Natural killer cell treated with Interleukin-12 subunit alpha and Interleukin-12 subunit beta and Interleukin-15 and Interleukin-18, amount 100 ng/mL, for 72 hours (primary cell): Measurements from ENCODE around the gene FHIP1A. TPM values are rescaled to one million over a fixed set of nuclear protein-coding genes. Genes with fewer than 3 reads are reported as not detected.
"Not testable (repeated sequence)": the region's sequence is repeated elsewhere in the genome, so short reads cannot be mapped to it uniquely, and the experiment has no call there.

Experiments used
- ATAC-seq, 2 donors: fragments of 150-1000 bp; cut with Tn5 transposase in 1 of 2; sonication (Bioruptor Pico), chemical (Tn5 transposase) in 1 of 2; 2 replicates each; pipeline ENCODE4 v1.10.0; 2021
- DNase-seq: peaks from one replicate; pipeline ENCODE4 v3.0.0; 2022; ENCODE audit warnings: low spot score
- H3K27ac Mint-ChIP-seq, 2 donors: 1 replicate in 1 of 2; 2 replicates in 1 of 2; pipeline ENCODE4 v1.8.0; 2022; ENCODE audit warnings: mixed read lengths in 2 of 2, mild to moderate bottlenecking in 1 of 2, moderate library complexity in 1 of 2
- H3K27me3 Mint-ChIP-seq, 2 donors: 1 replicate in 1 of 2; 2 replicates in 1 of 2; pipeline ENCODE4 v1.8.0; 2022; ENCODE audit warnings: mixed read lengths in 2 of 2
- H3K36me3 Mint-ChIP-seq: one replicate; pipeline ENCODE4 v1.8.0; 2022; ENCODE audit warnings: mixed read lengths
- H3K4me1 Mint-ChIP-seq, 2 donors: 1 replicate in 1 of 2; 2 replicates in 1 of 2; pipeline ENCODE4 v1.8.0; 2022; ENCODE audit warnings: low read depth in 2 of 2, mixed read lengths in 2 of 2, mild to moderate bottlenecking in 1 of 2
- H3K4me3 Mint-ChIP-seq: one replicate; pipeline ENCODE4 v1.8.0; 2022; ENCODE audit warnings: mixed read lengths
- H3K9me3 Mint-ChIP-seq: 2 replicates; pipeline ENCODE4 v1.8.0; 2022; ENCODE audit warnings: mixed read lengths
- total RNA-seq, 2 donors: library from RNA; stranded (reverse); gene quantifications; one replicate each; pipeline ENCODE4 v1.2.3, GENCODE V29; 2022

FHIP1A gene
- under 1 TPM; 0.12 to 0.39 TPM for total RNA-seq

DNA sequence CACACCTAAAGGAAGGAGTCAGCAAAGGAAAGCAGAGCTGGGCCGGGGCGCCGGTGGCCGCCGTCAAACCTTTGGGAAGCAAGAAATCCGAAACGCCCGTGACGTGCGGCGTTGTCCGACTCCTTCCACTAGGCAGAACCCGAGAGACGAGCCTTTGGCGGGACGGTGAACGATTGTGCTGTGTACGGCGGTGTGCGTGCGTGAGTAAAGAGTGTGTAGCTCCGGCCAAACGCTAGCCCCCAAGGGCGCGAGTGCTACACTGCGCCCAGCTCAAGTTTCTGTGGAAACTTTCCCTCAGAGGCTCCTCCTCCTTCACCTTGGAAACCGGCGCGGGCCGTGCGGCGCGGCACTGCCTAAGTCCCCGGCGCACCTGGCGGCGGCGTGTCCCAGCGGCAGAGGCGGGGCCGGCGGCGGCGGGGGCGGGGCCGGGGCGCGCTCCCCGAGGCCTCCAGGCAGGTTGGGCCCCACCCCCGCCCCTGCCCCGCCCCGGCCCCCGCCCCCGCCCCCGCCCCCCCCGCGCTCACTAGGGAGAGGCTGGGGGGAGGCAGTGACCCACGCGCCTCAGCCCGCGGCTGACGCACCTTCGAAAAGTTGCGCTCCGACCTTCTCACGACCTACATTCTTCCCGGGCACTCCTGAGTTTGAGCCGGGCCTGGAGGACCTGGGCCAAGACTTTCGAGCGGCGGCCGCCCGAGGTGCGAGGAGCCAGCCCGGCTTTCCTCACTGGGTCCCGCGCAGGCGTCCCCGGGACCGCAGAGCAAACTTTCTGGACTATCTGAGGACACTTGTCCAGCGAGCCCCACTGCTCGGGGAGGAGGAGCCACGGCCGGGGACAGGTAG lies at the start of gene FHIP1A:
FHIP1A (plus strand) TSS at position 547 of the 840 bp plus-strand sequence. CDS start 157,084 bp downstream, outside the sequence.
- peak; percentile 63 to 81 for ATAC-seq
- Mint-ChIP-seq H3K4me3 (peak within 1 kb of the TSS; percentile 71), H3K9me3 (no peaks in the 10 kb centered on the region), H3K27ac (no peak within 1 kb of the TSS), H3K27me3 (peaks cover 33 to 60% of the 10 kb centered on the region in 2 donors), H3K4me1 (peaks cover 22% of the 10 kb centered on the region in 2 donors), H3K36me3 (no peaks in the 10 kb centered on the region)
- no peak for DNase-seq

DNA sequence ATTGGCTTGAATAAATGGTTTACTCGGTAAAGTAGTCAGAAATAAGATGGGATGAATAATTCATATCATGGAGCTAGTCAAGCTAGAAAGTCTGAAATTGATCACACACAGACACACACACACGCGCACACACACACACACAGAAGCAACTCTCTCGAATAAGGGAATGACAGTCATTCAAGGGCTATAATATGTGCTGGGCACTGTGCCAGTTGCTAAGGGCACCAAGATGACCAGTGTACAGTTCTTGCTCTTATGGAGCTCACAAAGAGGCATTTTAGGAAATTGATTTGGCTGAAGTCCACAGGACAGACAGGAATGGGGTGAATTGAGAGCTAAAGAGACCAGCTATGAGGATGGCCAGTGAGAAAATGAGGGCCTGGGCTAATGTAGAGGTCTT lies 49.4 kb upstream of the FHIP1A start:
- H3K27ac Mint-ChIP-seq = no peak overlapping the region
- H3K9me3 Mint-ChIP-seq = no peaks in the 10 kb centered on the region
- DNase-seq (no peak), ATAC-seq (no peak)
- no peaks in the 10 kb centered on the region for H3K36me3 Mint-ChIP-seq
- no peak overlapping the region for H3K4me3 Mint-ChIP-seq
- no peaks in the 10 kb centered on the region for H3K4me1 Mint-ChIP-seq
- H3K27me3 Mint-ChIP-seq = peaks cover 2 to 21% of the 10 kb centered on the region in 2 donors

DNA sequence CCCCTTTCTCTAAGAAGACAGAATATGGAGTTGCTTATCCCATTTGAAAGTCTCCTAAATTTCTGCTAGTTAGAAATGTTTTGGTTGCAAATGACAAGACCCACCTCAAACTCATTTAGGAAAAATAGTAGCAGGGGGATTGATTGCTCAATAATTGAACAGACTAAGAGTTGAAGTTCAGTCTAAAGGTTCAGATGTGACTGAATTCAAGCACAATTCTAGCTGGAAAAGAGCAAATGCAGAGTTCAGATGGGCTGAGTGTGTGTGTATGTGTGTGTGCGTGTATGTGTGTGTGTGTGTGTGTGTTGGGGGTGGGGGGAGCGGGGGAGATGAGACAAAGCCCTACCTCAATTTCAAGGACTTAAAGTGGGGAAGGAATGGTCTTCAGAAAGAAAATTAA lies 47.9 kb upstream of the FHIP1A start:
- ATAC-seq (no peak), DNase-seq (no peak)
- Mint-ChIP-seq H3K36me3 (no peaks in the 10 kb centered on the region), H3K27me3 (peaks cover 2 to 21% of the 10 kb centered on the region in 2 donors), H3K9me3 (no peaks in the 10 kb centered on the region), H3K4me3 (no peak overlapping the region), H3K27ac (no peak overlapping the region), H3K4me1 (no peaks in the 10 kb centered on the region)

DNA sequence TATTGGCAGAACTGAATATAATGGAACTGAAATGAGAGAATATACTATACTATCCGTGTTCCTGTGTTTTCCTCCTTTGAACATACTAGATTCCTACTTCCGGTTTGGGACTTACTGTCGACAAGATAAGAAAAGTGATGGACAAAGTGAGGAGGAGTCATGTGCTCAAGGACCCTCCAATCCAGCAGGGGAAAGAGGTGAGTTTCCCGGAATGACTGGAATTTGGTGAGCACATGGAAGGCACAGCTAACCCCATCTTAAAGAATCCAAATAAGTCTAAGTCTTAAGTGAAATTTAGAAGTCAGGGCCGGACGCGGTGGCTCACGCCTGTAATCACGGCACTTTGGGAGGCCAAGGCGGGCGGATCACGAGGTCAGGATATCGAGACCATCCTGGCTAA lies 47.0 kb upstream of the FHIP1A start:
- H3K9me3 Mint-ChIP-seq = no peaks in the 10 kb centered on the region
- no peak for ATAC-seq
- no peak for DNase-seq
- H3K27me3 Mint-ChIP-seq = peaks cover 2 to 21% of the 10 kb centered on the region in 2 donors
- H3K4me1 Mint-ChIP-seq = no peaks in the 10 kb centered on the region
- no peak overlapping the region for H3K4me3 Mint-ChIP-seq
- H3K27ac Mint-ChIP-seq = no peak overlapping the region
- H3K36me3 Mint-ChIP-seq = no peaks in the 10 kb centered on the region

DNA sequence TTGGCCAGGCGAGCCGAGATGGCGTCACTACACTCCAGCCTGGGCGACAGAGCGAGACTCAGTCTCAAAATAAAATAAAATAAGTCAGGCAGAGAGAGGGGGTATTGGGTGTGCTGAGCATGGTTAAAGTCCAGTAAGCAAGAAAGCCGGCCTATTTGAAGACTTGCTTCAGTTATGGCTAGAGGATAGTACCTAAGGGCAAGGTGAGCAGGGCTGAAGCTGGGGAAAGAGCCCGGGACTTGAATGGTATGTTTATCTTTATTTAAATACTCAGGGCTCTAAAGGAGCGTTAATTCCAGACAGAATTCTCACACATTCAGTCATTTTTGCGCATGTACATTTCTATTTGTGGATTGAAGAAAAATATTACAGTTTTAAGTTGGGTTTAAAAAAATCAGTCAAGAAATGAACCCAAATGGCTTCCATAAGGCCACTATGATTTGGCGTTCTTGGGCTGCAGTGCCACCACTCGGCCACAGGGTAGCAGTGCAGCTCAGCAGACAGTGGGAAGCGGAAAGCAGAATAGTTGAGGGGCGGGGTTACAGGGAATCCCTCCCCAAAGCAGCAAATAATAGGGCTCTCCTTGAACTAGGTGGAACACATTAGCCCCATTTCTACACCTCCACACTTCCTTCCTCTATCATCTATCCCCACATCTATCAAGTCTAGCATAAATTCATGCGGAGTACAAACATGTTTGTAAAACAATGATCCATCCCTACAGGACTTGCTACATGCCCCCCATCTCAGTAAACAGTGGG lies 46.4 kb upstream of the FHIP1A start:
- Mint-ChIP-seq H3K27ac (no peak overlapping the region), H3K4me3 (no peak overlapping the region), H3K36me3 (no peaks in the 10 kb centered on the region)

DNA sequence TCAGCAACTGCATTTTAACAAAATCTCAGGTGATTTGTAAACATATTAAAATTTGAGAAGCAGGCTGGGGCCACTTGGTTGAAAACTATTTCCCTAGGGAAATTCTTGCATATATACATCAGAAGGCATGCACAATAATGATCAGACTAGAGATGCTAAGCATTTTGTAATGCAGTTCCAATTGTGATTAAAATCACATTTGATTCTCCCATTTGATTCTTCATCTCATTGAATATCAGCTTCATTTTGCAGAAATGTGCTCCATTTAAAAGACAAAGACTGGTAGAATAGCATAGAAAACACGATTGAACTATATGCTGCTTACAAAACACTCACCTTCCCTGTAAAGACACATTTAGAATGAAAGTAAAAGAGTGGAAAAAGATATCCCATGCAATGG lies 32.4 kb upstream of the FHIP1A start:
- Mint-ChIP-seq H3K27ac (no peak overlapping the region), H3K9me3 (peaks cover 2% of the 10 kb centered on the region), H3K4me3 (no peak overlapping the region), H3K27me3 (peaks cover 8 to 28% of the 10 kb centered on the region in 2 donors), H3K4me1 (no peaks in the 10 kb centered on the region), H3K36me3 (no peaks in the 10 kb centered on the region)
- no peak for DNase-seq
- ATAC-seq = no peak

More for the DNA sequence above, 46.4 kb upstream of the FHIP1A start:
- Mint-ChIP-seq H3K9me3 (no peaks in the 10 kb centered on the region), H3K27me3 (peaks cover 2 to 21% of the 10 kb centered on the region in 2 donors), H3K4me1 (no peaks in the 10 kb centered on the region)
- DNase-seq (peak; percentile 63), ATAC-seq (peak; percentile 83)

DNA sequence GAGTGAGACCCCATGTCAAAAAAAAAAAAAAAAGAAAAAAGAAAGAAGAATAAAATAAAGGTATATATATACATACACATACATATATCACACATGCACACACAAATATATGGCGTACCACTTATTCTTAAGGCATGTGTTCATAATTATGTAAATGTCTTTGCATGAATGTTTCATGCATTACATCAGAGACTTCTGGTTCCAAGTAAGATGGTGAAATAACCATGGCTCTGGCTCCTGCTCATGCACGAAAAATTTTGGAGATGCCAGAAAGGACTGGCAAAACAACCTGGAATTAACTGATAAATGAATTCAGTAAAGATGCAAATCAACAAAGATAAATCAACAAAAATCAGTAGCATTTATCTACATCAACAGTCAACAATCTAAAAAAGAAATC lies 19.7 kb upstream of the FHIP1A start:
- H3K36me3 Mint-ChIP-seq = no peaks in the 10 kb centered on the region
- no peaks in the 10 kb centered on the region for H3K4me1 Mint-ChIP-seq
- no peak overlapping the region for H3K4me3 Mint-ChIP-seq
- H3K27me3 Mint-ChIP-seq = peaks cover 2 to 10% of the 10 kb centered on the region in 2 donors
- H3K9me3 Mint-ChIP-seq = no peaks in the 10 kb centered on the region
- no peak for DNase-seq
- ATAC-seq = no peak
- no peak overlapping the region for H3K27ac Mint-ChIP-seq

DNA sequence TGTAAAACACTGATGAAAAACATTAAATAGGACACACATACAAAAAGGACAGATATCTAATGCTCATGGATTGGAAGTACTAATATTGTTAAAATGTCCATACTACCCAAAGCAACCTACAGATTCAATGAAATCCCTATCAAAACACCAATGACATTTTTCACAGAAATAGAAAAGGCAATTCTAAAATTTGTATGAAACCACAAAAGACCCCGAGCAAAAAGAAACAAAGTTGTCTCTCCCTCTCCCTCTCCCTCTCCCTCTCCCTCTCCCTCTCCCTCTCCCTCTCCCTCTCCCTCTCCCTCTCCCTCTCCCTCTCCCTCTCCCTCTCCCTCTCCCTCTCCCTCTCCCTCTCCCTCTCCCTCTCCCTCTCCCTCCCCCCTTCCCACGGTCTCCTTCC lies 19.2 kb upstream of the FHIP1A start:
- not testable (repeated sequence) for H3K4me3 Mint-ChIP-seq, H3K36me3 Mint-ChIP-seq, ATAC-seq, H3K9me3 Mint-ChIP-seq, H3K4me1 Mint-ChIP-seq, H3K27ac Mint-ChIP-seq, DNase-seq
- peaks cover 2 to 10% of the 10 kb centered on the region in 2 donors for H3K27me3 Mint-ChIP-seq

DNA sequence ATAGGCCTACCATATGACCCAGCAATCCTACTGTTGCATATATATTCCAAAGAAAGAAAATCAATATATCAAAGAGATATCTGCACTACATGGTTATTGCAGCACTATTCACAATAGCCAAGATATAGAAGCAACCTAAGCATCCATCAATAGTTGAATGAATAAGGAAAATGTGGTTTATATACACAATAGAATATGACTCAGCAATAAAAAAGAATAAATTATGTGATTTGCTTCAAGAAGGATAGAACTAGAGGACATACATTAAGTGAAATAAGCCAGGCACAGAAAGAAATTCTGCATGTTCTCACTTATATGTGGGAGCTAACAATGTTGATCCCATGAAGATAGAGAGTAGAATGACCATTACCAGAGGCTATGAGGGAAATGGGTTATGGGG lies 13.1 kb upstream of the FHIP1A start:
- H3K4me1 Mint-ChIP-seq = no peaks in the 10 kb centered on the region
- DNase-seq (no peak), ATAC-seq (no peak)
- no peaks in the 10 kb centered on the region for H3K36me3 Mint-ChIP-seq
- H3K27ac Mint-ChIP-seq = no peak overlapping the region
- H3K9me3 Mint-ChIP-seq = no peaks in the 10 kb centered on the region
- H3K4me3 Mint-ChIP-seq = no peak overlapping the region
- H3K27me3 Mint-ChIP-seq = peaks cover 5 to 14% of the 10 kb centered on the region in 2 donors

DNA sequence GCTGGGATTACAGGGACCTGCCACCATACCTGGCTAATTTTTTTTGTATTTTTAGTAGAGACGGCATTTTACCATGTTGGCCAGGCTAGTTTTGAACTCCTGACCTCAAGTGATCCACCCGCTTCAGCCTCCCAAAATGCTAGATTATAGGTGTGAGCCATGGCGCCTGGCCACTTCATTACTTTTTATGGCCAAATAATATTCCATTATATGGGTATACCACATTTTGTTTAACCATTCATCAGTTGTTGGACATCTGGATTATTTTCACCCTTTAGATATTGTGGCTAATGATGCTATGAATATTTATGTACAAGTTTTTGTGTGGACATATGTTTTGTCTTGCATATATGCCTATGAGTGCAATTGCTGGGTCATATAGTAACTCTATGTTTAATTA lies 8.6 kb upstream of the FHIP1A start:
- Mint-ChIP-seq H3K4me1 (no peaks in the 10 kb centered on the region), H3K9me3 (no peaks in the 10 kb centered on the region), H3K36me3 (no peaks in the 10 kb centered on the region), H3K27ac (no peak overlapping the region), H3K4me3 (no peak overlapping the region), H3K27me3 (peaks cover 5 to 14% of the 10 kb centered on the region in 2 donors)
- DNase-seq = no peak
- no peak for ATAC-seq

DNA sequence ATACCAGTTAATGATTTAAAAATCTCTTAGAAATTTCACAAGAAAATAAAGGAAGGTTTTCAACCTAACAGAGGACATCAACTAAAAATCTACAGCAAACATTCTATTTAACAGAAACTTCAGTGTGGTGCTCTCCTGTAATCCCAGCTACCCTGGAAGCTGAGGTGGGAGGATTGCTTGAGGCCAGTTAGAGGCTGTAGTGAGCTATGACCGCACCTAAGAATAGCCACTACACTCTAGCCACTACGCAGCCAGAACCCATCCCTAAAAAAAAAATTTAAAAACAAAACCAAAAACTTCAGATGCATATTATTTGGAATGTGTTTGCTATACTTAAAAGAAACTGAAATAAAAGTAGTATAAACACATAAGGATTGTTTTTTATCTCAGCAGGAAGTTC lies 7.2 kb upstream of the FHIP1A start:
- Mint-ChIP-seq H3K27me3 (peaks cover 9 to 19% of the 10 kb centered on the region in 2 donors), H3K4me1 (no peaks in the 10 kb centered on the region), H3K4me3 (no peak overlapping the region), H3K36me3 (no peaks in the 10 kb centered on the region), H3K9me3 (no peaks in the 10 kb centered on the region), H3K27ac (no peak overlapping the region)
- DNase-seq = no peak
- ATAC-seq = no peak

DNA sequence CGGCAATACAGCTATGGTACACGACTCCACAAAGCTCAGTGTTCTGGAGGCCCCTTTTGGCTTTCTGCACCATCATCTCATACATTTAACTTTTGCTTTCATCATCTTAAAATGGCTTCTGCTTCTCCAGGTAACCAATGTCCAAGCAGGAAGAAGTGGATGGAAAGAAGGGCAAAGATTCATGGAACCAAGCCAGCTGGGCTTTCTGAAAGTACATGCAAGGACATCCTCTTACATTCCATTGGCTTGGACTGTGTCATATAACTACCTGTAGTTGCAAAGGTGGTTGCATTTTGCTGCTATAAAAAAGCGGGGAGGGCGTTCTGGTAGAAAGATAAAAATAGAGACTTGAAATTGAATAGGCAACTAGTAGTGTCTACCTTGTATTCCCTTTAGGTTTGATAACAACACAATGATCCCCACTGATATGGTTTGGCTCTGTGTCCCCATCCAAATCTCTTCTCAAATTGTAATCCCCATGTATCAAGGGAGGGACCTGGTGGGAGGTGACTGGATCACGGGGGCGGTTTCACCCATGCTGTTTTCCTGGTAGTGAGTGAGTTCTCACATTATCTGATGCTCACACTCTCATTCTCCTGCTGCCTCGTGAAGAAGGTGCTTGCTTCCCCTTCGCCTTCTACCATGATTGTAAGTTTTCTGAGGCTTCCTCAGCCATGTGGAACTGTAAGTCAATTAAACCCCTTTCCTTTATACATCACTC lies 6.7 kb upstream of the FHIP1A start:
- no peaks in the 10 kb centered on the region for H3K36me3 Mint-ChIP-seq
- no peak overlapping the region for H3K4me3 Mint-ChIP-seq
- no peak overlapping the region for H3K27ac Mint-ChIP-seq
- no peaks in the 10 kb centered on the region for H3K9me3 Mint-ChIP-seq
- peaks cover 14 to 25% of the 10 kb centered on the region in 2 donors for H3K27me3 Mint-ChIP-seq
- ATAC-seq (no peak), DNase-seq (no peak)
- H3K4me1 Mint-ChIP-seq = peaks cover under 1 to 2% of the 10 kb centered on the region in 2 donors

DNA sequence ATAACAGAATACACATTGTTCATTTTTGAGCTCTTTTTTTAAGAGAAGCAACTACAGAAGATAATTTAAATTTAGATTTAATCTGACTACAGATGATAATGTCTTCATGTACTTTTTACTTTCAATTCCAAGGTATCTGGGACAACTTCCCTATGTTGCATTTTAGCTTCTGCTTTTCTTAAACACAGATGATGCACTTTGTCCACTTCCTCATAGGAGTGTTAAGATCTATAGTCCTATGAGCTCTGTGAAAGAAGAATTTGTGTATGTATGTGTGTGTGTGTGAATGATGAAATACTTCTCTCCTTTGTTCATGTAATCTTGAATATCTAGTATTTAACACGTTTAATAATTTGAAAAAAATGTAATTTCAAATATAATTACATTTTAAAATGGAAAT lies 5.3 kb upstream of the FHIP1A start:
- Mint-ChIP-seq H3K27ac (no peak overlapping the region), H3K4me3 (no peak overlapping the region), H3K36me3 (no peaks in the 10 kb centered on the region), H3K27me3 (peaks cover 21 to 24% of the 10 kb centered on the region in 2 donors), H3K4me1 (peaks cover 11 to 12% of the 10 kb centered on the region in 2 donors), H3K9me3 (no peaks in the 10 kb centered on the region)
- no peak for ATAC-seq
- DNase-seq = no peak
